HG02571 (cell line): ENCODE data around the gene SMAD6.
"Not testable (repeated sequence)": the region's sequence is repeated elsewhere in the genome, so short reads cannot be mapped to it uniquely, and the experiment has no call there.

ENCODE experiments used
- ATAC-seq: cut with Tn5 transposase; IDR thresholded peaks from one replicate; pipeline ENCODE4 v1.9.1; 2021; ENCODE audit warnings: mild to moderate bottlenecking, moderate library complexity; ENCODE audit not compliant: unreplicated experiment

The SMAD6 gene

DNA sequence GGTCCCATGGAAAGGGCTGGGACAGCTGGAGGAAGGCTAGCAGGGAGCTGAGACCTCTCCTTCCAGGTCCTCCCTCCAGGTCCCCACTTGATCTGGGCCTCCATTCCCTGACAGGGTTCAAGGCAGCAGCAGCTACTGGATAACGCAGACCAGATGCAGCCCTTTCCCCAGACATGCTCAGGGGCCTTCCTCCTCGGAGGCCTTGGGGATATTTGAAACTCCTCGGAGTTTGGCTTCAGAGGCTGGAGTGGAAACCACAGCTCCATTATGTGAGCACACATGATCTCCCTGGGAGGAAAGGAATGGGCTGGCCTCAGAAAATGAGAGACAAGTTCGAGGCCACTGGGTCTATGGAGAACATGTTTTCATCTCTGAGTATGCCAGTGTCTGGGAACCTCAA is 119.3 kb downstream of the SMAD6 start:
- ATAC-seq, result no peak

DNA sequence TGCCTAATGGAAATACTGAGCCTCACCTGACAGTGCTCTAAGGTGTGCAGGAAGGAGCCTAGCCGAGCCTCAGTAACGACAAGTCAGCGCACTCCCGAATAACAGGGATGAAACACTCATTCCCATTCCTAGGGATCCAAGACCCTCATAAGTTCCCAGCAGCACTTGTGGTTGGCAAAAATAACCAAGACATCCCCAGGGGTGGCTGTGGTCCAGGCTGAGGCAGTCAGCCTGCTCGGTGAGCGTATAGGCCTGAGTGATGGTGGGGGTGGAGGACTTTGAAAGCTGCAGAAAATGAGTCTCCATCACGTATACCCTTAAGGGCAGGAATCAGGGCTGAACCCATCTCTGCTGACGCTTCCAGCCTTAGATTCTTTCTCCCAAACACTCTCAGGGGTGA is 120.1 kb downstream of the SMAD6 start:
- no peak for ATAC-seq

DNA sequence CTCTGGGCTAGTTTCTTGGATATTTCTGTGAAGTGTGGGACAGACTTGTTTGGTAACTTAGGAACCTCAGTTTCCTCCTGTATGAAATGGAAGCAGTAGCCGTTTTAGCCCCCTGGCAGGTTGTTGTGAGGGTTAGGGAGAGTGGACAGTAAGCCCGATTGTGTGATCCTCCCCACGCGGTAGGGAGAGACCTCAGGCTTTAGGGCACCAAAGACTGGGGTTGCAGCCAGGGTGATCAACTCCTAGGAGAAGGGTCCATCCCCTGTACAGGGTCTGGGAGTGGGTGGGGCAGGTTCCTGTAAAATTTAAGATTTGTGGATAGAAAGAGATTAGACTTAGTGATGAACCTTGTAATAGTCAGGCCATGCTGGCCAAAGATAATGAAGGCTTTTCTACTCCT is 120.5 kb downstream of the SMAD6 start:
- ATAC-seq, result no peak

DNA sequence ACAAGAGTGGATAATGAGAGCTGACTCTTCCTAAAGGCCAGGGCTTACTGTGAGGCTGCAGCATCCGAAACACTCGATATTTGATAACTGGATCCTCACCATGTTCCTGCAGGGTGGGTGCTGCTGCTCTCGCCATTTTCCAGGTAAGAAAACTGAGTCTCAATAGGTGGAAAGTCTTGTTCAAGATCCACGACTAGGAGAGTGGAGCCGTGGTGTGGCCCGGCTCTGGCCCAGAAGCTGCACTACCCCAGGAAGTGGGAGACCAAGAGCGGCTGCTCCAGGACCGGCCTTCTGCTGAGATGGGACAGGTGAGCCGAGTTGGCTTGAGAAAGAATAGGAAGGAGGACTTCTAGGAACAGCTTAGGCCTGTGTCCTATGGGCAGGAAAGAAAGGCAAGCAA is 121.6 kb downstream of the SMAD6 start:
- no peak for ATAC-seq

DNA sequence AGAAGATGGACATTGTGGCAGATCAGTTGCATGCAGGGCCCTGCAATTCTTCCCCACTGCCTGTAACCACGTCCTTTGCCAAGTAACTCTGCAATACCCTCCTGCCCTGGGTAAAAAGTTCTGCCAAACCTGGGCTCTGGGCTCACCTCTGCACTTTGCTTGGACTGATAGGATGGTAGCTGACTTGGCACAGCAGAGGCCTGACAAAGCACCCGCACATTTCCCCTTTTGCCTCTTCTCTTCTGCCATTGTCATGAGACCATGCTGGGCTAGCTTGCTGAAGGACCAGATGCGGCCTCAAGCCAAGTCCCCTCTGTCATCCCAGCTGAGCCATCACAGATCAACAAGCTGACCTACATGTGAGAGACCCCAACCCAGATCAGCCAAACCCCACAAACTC is 122.4 kb downstream of the SMAD6 start:
- ATAC-seq, result no peak

DNA sequence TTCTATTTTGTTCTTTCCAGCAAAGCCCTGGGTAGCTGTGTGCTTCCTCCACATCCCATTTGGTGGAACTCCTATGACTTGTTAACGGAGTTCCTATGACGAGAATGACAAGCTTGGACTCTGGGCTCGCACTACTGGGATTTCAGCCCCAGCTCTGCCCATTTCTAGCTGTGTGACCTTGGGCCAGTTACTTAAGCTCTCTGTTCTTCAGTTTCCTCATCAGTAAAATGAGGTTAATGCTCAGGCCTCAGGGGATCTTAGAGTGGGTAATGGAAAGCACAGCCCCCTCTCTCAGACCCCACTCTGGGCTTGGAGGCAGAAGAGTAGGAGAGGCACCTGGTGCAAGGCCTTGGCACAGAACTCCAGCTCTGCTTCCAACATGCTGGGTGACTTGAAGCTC is 123.1 kb downstream of the SMAD6 start:
- no peak for ATAC-seq

DNA sequence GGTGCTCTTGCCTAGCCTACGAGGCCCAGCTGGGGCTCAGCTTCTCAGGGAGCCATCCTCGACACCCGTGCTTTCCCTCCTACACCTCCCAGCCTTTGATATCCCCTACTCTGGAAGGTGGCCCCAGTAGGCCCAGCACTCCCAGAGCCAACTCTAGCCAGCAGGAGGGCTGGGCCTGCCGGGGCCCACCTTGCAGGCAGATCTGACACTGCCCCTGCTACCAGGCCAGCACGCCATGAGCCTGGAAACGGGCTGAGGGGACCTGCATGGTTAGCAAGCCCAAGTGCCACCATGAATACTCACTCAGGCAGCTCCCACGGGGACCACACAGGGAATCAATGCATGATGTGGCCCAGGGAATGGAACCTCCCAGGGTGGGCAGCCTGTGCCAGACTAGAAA is 123.7 kb downstream of the SMAD6 start:
- no peak for ATAC-seq

DNA sequence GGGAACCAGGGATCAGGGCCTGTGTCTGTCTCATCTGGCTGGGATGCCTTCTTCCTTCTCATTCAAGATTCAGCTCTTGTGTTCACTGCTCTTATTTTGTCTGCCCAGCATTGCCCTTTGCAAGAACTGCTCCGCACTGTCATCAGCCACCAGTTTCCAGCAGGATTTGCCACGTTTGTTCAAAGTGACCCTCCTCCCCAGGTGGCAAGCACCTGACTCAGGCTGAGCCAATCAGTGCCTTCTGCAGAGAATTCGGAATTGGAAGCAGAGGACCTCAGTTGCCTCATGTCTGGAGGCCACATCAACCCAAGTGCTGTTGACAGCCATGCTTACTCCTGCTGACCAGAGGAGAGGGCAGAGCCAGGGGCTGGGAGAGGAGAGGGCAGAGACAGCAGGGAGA is 124.5 kb downstream of the SMAD6 start:
- no peak for ATAC-seq

DNA sequence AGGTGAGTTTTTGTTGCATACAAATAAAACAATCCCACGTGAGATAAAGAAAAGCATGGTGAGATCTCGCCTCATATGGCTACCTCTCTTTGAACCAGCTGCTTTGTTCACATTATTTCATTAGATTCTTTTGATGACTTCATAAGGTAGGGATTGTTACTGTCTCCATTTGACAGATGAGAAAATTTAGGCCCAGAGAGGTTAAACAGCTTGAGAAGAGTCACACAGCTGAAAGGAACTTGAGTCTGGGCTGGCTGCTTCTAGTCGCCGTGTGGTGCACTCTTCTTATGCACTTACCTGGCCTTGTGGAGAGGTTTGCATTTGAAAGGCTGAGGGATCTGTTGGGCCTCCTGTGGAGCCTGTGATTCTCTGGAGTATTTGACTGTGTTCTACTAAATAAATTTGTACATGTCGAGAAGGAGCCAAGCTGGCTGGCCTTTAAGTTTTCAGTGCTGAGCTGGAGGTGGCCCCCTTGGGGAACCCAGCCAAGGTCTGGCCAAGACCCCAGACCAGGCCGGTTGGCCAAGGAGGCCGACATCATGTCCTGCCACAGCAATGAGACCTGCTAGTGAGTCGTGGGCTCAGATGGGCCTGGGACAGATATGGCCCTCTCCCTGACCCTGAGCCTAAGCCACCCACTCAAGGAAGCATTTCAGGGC is 125.1 kb downstream of the SMAD6 start:
- no peak for ATAC-seq

DNA sequence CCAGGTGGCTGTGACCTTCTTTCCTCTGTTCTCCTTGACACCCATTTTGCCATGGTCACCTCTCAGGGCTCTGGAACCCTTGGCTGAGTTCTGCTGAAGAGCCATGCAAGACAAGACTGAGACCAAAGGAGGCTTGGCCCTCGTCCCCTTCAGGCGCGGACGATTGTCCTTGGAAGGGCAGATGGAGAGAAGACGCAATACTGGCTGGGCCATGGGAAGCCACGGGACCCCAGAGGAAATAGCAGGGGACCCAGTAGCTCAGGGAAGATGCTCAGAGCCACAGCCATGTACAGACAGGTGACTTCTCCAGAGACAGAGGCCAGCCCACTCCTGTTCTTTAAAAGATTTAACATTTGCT is 125.6 kb downstream of the SMAD6 start:
- no peak for ATAC-seq

DNA sequence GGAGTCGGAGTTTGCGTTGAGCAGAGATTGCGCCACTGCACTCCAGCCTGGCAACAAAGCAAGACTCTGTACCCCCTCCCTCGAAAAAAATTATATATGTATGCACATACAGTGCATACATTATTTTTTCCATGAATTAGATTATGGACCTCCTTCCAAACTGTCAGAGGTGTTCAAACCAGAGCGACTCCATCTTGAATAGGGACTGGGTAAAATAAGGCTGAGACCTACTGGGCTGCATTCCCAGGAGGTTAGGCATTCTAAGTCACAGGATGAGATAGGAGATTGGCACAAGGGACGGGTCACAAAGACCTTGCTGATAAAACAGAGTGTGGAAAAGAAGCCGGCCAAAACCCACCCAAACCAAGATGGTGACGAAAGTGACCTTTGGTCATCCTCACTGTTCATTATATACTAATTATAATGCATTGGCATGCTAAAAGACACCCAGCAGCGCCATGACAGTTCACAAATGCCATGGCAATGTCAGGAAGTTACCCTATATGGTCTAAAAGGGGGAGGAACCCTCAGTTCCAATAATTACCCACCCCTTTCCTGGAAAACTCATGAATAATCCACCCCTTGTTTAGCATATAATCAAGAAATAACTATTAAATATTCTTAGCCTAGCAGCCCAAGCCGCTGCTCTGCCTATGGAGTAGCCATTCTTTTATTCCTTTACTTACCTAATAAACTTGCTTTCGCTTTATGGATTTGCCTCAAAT is 126.9 kb downstream of the SMAD6 start:
- ATAC-seq, result not testable (repeated sequence)

DNA sequence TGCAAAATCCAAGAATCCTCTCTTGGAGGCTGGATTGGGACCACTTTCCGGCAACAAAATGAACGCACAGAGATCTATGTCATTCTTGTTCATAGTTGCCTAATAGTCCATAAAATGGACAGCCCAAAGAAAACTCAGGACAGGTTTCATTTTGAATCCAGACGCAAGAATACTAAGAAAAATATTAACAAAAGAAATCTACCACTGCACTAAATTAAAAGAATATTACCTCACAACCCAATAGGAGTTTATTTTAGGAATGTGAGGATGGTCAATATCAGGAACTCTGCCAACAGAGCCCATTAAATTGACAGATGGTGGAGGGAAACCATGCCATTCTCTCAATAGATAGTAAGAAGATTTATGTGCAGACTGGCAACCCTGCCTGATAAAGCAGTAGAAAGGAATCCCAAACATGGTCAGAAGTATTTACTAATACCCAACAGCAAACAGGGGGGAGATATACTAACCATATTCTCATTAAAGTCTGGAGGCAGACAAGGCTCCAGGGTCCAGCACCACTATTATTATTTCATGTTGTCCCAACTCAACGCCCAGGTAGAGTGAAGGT is 127.6 kb downstream of the SMAD6 start:
- no peak for ATAC-seq

DNA sequence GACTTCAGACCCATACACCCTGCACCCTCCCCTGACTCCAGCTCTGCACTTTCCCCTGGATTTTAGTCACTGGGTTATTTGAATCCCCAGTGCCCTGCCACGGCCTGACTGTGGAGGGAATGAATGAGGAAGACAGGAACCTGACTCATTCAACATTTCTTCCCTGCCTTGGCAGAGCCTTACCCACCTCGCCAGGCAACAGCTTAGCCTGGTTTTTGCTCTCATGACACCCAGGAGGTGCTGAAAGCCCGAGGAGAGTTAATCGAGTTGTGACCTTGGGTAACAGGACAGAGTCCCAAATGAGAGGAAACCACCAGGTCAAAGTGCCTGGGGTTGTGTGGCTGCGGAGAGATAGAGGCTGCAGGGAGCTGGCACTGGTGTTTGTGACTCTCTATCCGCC is 128.3 kb downstream of the SMAD6 start:
- no peak for ATAC-seq

DNA sequence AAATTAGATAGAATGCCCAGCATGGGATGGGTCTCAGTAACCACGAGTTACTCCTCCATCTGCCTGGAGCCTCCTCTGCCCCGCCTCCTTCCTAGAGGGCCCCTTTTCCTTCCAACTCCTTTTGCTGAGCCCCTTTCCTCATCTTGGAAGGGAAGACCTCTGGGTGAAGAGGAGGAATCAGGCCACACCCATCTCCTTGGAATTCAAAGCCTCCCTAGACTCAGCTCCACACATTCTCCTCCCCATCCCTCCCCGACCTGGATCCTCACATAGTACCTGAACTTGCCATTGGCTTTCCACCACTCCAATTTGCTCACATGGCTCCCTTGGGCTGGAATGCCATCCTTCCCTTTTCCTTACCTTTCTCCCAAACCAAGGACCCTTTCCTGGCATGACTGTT is 128.8 kb downstream of the SMAD6 start:
- ATAC-seq, result no peak

DNA sequence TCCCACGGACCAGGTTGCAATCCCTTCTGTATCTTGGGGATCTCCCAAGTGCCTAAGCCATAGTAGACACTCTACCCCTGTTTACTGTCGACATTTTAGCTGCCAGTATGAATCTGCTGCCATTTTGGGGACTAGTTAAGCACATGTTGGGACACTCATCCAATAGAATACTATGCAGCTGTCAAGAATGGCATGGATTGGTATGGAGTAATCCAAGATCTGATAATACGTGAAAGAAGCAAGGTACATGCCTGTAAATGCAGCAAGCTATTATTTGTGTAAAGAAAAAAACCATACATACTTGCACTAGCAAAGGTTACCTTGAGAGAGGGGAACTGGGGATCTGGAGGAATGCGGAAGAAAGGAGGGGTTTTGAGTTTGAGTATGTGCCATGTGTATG is 129.3 kb downstream of the SMAD6 start:
- no peak for ATAC-seq

DNA sequence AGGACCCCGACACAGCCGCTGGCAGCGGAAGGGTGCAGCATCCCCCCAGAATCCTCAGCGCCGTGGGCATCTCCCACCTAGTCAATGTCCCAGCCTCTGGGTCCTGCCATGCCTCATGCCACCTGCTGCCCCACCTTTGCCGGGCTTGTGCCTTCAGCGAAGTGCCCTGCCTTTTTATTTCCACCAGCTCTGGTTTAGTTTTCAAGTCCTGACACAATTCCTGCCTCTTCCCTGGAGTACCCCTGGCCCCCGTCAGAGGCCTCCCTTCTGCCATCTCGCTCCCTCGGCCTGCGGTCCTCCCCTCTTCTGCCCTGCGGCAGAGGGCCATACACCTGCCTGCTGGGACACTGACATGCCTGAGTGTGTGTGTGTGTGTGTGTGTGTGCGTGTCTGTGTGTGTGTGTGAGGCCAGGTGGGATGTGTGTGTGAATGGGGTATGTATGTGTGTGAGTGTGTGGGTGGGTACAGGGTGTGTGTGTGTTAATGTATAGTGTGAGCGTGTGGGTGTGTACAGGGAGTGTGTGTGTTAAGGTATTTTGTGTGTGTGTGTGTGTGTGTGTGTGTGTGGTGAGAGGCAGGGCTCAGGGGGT is 129.9 kb downstream of the SMAD6 start:
- ATAC-seq, result no peak
